Activated T-cell treated with anti-CD3 and anti-CD28 coated beads for 24 hours (primary cell): ENCODE measurements around the gene DUSP5.
A peak's percentile ranks its signal among the peaks of the same experiment; 100 is the strongest.
"Not testable (repeated sequence)": the region's sequence is repeated elsewhere in the genome, so short reads cannot be mapped to it uniquely, and the experiment has no call there.

Experiments used
- DNase-seq: peaks from one replicate; pipeline ENCODE4 v3.0.0-alpha.2; 2020; ENCODE audit warnings: low read depth

DUSP5 gene

DNA sequence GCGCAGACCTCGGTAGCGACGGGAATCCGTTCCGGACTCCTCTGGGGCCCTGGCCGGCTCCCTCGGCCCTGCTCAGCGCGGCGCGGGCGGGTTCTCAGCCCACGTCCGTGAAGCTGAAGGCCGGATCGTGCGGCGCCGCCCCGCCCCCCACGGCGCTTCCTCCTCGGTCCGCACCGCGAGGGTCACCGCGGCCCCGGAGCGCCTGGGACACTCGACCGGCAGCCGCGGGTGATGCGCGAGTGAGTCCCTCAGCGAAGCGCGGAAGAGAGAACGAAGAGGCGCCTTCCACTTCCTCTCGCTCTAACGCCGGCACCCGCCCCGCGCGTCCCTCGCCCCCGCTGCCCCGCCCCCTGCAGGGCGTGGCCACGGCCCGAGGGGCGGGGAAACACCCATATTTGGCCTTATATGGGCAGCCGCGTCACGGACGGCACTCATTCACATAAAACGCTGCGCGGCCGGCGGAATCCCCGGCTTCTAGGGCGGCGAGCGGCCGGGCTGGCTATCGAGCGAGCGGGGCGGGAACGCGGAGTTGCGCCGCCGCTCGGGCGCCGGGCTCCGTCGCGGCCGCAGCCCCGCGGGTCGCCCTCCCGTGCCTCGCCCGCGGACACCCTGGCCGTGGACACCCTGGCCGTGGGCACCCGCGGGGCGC is at the start of gene DUSP5:
DUSP5 (plus strand) TSS at position 470 of the 649 bp plus-strand sequence. CDS start 215 bp downstream, outside the sequence.
- DNase-seq: peak; percentile 93

- no peak for DNase-seq
These were observed 48.9 kb upstream of the DUSP5 start for GRCh38 chr10:110448682-110449418.

- DNase-seq: peak; percentile 13
These were observed 42.3 kb upstream of the DUSP5 start for GRCh38 chr10:110455446-110455845.

- DNase-seq: no peak
These were observed 41.7 kb upstream of the DUSP5 start for GRCh38 chr10:110456046-110456445.

DNA sequence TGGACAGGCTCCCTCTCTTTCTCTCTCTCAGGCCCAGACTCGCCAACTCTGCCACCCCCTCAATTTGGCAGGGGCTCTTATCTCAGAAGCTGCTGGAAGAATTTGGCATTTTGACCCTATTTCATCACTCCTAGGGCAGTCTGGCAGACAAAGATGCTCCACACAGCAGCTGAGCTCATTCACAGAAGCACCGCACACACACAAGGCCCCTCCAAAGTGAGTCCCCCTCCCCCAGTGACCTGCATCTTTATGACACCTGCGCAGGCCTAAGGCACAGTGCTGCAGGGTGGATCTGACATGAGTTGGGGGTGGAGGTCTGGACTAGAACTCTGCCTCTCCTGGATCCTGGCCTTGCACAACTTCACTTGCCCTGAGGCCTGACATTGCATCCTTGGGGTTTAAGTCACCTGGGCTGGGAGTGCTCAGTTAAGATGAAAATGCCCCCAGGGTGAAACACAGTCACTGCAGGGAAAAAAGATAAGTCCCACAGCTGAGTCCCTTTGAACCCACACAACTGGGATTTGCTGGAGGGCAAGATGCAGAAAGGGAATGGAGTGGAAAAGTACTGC is 41.1 kb upstream of the DUSP5 start:
- DNase-seq: no peak

GRCh38 chr10:110457851-110458250 is 39.9 kb upstream of the DUSP5 start:
- no peak for DNase-seq

GRCh38 chr10:110458266-110458920 is 39.3 kb upstream of the DUSP5 start:
- DNase-seq: no peak

GRCh38 chr10:110459600-110459999 is 38.1 kb upstream of the DUSP5 start:
- no peak for DNase-seq

GRCh38 chr10:110460111-110460809 is 37.4 kb upstream of the DUSP5 start:
- DNase-seq: peak; percentile 11

GRCh38 chr10:110461088-110461487 is 36.6 kb upstream of the DUSP5 start:
- DNase-seq: no peak

GRCh38 chr10:110461530-110461929 is 36.2 kb upstream of the DUSP5 start:
- no peak for DNase-seq

GRCh38 chr10:110462166-110463095 is 35.3 kb upstream of the DUSP5 start:
- no peak for DNase-seq

- DNase-seq: not testable (repeated sequence)
These were observed 29.4 kb upstream of the DUSP5 start for GRCh38 chr10:110468258-110468657.

DNA sequence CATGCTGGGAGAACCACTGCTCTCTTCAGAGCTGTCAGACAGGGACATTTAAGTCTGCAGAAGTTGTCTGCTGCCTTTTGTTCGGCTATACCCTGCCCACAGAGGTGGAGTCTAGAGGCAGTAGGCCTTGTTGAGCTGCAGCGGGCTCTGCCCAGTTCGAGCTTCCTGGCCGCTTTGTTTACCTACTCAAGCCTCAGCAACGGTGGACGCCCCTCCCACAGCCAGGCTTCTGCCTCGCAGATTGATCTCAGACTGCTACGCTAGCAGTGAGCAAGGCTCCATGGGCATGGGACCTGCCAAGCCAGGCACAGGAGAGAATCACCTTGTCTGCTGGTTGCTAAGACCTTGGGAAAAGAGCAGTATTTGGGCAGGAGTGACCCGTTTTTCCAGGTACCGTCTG is 27.2 kb upstream of the DUSP5 start:
- not testable (repeated sequence) for DNase-seq

- DNase-seq: no peak
These were observed 26.1 kb upstream of the DUSP5 start for GRCh38 chr10:110471566-110472139.

DNA sequence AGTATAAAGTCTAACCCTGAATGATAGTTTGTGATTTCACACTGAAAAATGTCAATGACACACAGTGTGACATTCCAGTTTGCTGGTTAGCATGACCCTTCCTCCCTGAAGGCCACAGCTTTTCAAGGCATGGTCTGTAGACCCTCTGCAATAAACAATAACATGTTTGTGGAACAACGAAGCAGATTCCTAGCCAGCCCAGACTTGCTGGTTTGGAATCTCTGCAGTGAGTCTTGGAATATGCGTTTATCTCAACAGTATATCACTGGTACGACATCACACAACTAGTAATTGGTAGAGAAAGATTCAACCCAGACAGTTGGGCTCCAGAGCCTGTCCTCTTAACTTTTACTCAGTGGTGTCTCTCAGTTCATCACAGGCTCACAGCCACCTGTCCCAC is 23.7 kb upstream of the DUSP5 start:
- DNase-seq: no peak

- DNase-seq: no peak
These were observed 22.9 kb upstream of the DUSP5 start for GRCh38 chr10:110474826-110475225.

DNA sequence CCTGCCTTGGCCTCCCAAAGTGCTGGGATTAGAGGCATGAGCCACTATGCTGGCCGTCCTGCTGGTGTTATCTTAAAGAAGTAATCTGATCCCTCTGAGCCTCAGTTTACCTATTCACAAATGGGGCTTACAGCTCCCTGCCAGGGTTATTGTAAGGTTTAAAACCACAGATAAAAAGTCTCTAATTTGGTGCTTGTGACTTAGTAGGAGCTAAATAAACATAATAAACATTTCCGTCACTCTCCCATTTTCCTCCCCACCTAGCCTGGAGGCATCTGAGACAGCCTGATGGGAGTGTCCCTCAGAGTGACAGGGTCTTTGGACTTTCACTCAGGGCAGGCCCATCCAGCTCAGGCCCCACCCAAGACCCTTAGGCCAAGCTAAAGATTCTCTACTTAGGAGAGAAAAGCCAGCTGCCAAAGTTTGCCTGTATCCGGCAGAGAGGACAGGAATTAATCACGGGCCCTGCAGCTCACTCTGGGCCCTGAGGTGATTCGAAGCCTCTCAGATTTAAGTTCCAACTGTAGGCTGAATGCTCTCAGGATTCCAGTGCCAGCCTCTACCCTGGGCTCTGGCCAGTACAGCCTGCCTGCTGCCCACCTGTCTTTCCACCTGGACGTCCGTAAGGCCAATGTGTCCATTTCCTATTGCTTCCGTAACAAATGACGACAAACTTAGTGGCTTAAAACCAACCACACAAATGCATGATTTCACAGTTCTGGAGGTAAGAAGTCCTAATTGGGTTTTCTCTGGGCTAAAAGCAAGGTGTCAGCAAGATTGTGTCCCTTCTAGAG is 21.8 kb upstream of the DUSP5 start:
- no peak for DNase-seq

GRCh38 chr10:110479710-110480109 is 18.0 kb upstream of the DUSP5 start:
- DNase-seq: no peak

DNA sequence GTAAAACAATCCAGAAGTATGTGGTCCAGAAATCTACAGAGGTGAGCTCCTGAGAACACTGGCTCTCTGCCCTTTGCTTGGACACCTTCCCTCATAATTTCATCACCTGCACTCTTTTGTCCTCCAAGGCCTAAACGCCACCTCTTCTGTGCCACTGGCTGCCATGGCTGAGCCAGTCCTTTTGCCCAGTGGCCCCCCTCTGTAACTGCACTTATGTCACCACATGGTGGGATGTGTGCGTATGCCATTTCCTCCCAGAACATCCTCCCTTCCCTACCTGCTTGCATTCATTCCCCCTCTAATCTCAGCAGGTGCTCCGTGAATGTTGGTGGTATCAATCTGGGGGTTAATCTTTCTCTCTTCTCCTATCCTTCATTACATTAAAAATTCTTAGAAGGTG is 17.3 kb upstream of the DUSP5 start:
- no peak for DNase-seq
